ENCODE results near the gene MRPL49.

MRPL49 gene

GRCh38 chr11:65165410-65166317, 43.5 kb downstream of the MRPL49 start:
- no peak for DNase-seq (ENCODE audit: low spot score)

- no peak for DNase-seq (ENCODE audit: low spot score)
Observed at GRCh38 chr11:65166893-65167292, 44.8 kb downstream of the MRPL49 start.

- no peak for DNase-seq (ENCODE audit: low spot score)
Observed at GRCh38 chr11:65167656-65168055, 45.5 kb downstream of the MRPL49 start.

DNA sequence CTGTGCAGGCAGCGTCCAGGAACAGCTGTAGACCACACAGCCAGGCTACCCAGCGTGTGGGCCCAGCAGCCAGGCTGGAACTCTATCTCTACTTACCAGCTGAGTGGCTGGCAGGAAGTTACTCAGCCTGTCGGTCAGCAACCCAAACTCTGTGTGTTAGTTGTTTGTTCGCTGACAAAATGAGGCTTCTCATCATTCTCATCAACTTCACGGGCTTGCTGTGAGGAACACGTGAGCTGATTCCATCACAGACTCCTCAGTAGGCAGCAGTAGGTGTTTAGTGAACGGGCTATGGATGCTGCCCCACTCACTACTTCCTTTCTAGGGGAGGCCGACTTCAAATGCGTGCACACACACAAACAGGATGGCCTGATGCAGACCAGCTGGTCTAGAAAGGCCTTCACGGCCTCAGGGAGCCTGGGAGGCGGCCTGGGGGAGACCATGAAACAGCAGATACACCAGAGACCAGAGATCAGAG, 47.1 kb downstream of the MRPL49 start:
- DNase-seq (ENCODE audit: low spot score) = no peak

GRCh38 chr11:65170058-65170534, 48.0 kb downstream of the MRPL49 start, which contains the start of gene SPDYC:
SPDYC (plus strand) TSS chr11:65170233; CDS start chr11:65171358, 1,125 bp downstream.
- DNase-seq (ENCODE audit: low spot score) = no peak

GRCh38 chr11:65172600-65172999, 50.5 kb downstream of the MRPL49 start:
- DNase-seq (ENCODE audit: low spot score) = no peak

DNA sequence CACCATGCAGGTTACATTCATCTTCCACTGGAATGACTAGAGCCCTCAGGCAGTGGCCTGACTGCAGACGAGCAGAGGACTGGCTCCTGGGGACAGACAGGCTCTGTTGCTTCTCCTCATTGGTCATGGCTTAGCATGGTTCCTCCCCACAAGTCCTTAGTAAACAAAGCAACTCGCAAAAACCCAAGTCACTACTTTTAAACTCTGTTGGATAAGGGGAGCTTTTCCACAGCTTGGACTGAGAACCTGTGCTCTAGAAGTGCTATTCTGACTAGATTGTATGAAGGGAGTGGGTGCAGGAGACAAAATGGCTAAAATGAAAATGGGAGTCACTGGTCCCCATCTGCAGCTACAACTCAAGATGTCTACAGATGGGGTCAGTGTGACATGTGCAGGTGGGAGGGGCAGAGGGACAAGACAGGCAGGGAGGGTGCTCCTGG, 52.5 kb downstream of the MRPL49 start:
- DNase-seq (ENCODE audit: low spot score) = peak; percentile 16

All from SW480 (cell line).